ENCODE measurements around the gene ISG20.
A peak's percentile ranks its signal among the peaks of the same experiment; 100 is the strongest.

ISG20 gene

DNA sequence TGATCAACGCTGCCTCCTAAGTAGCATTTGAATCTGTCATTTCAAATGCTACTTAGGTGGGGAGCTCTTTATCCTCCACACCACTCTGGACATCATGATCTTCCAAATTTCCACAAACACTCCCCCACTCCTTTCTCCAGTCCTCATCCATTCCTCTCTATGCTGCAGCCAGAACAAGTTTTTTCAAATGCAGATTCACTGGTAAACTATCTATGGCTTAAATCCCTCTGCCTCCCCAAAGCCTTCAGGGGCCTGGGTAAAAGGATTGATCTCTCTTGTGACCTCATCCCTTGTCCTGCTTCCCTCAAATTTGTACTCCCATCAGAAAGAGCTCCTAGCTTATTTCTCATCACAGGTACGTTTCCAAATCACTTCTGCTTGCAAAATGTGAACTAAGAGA lies 19.0 kb upstream of the ISG20 start:
- no peak for DNase-seq (ENCODE audit: low spot score)

GRCh38 chr15:88620995-88621772 lies 17.6 kb upstream of the ISG20 start, which contains the start of gene AEN:
Gene AEN, plus strand, starts transcription at chr15:88621340. Its CDS starts 4,870 bp downstream, at chr15:88626210.
- TF ChIP-seq, protein P1, sequence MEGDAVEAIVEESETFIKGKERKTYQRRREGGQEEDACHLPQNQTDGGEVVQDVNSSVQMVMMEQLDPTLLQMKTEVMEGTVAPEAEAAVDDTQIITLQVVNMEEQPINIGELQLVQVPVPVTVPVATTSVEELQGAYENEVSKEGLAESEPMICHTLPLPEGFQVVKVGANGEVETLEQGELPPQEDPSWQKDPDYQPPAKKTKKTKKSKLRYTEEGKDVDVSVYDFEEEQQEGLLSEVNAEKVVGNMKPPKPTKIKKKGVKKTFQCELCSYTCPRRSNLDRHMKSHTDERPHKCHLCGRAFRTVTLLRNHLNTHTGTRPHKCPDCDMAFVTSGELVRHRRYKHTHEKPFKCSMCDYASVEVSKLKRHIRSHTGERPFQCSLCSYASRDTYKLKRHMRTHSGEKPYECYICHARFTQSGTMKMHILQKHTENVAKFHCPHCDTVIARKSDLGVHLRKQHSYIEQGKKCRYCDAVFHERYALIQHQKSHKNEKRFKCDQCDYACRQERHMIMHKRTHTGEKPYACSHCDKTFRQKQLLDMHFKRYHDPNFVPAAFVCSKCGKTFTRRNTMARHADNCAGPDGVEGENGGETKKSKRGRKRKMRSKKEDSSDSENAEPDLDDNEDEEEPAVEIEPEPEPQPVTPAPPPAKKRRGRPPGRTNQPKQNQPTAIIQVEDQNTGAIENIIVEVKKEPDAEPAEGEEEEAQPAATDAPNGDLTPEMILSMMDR (IDR thresholded peaks at IDR 0.05; ENCODE audit: extremely low read depth, missing control alignments): no peak

More for the DNA sequence above, 19.0 kb upstream of the ISG20 start:
- TF ChIP-seq, protein P1 (IDR thresholded peaks at IDR 0.05; ENCODE audit: extremely low read depth, missing control alignments): no peak

GRCh38 chr15:88621789-88622604 lies 16.8 kb upstream of the ISG20 start:
- TF ChIP-seq, protein P1 (IDR thresholded peaks at IDR 0.05; ENCODE audit: extremely low read depth, missing control alignments): no peak
- DNase-seq (ENCODE audit: low spot score): peak; percentile 66

More at GRCh38 chr15:88620995-88621772, 17.6 kb upstream of the ISG20 start, which contains the start of gene AEN:
- peak; percentile 98 for DNase-seq (ENCODE audit: low spot score)

- DNase-seq (ENCODE audit: low spot score): no peak
- TF ChIP-seq, protein P1 (IDR thresholded peaks at IDR 0.05; ENCODE audit: extremely low read depth, missing control alignments): no peak
These were observed 16.2 kb upstream of the ISG20 start for GRCh38 chr15:88622605-88622975.

DNA sequence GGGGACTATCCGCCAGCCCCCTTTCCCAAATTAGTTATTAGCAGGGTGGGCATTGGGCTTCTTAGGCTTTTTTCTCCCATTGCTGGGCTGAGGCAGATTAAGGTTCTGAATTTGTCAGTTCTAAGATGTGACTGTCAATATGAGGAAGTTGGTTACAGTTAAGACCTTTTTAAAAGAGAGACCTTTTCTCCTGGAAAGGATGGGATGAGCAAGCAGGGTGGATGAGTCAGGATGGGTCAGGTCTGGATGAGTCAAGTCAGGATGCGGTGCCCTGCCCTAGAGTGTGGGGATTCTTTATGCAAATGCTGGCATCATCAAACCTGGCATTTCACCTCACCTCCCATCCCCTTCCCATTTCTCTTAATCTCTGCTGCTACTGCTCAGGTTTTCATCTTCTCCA lies 15.8 kb upstream of the ISG20 start:
- TF ChIP-seq, protein P1 (IDR thresholded peaks at IDR 0.05; ENCODE audit: extremely low read depth, missing control alignments): no peak
- DNase-seq (ENCODE audit: low spot score): no peak

DNA sequence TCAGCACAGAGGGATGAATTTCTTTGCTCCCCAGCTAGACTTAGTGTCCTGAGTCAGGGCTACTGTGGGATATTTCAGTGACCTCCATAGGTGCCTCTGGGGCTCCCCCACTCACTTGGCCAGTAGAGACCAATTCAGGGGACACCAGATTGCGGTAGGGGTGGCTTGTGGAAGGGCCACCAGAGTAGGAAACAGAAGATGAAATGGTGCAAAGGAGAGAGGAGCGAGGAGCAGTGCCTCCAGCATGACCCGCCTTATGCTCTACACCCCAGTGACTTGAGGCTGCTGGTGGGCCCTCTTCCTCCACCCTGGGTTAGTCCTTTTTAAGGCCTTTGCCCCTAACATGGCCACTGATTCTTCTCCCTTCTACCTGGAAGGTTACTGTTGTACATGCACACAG lies 15.2 kb upstream of the ISG20 start:
- DNase-seq (ENCODE audit: low spot score): no peak
- TF ChIP-seq, protein P1 (IDR thresholded peaks at IDR 0.05; ENCODE audit: extremely low read depth, missing control alignments): no peak
